GM04504 (cell line): ENCODE results near the gene MSL1.

Source experiments
- DNase-seq: peaks from one replicate; pipeline ENCODE4 v3.0.0-alpha.2; 2012; ENCODE audit warnings: low read depth

MSL1 gene, protein sequence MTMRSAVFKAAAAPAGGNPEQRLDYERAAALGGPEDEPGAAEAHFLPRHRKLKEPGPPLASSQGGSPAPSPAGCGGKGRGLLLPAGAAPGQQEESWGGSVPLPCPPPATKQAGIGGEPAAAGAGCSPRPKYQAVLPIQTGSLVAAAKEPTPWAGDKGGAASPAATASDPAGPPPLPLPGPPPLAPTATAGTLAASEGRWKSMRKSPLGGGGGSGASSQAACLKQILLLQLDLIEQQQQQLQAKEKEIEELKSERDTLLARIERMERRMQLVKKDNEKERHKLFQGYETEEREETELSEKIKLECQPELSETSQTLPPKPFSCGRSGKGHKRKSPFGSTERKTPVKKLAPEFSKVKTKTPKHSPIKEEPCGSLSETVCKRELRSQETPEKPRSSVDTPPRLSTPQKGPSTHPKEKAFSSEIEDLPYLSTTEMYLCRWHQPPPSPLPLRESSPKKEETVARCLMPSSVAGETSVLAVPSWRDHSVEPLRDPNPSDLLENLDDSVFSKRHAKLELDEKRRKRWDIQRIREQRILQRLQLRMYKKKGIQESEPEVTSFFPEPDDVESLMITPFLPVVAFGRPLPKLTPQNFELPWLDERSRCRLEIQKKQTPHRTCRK

DNA sequence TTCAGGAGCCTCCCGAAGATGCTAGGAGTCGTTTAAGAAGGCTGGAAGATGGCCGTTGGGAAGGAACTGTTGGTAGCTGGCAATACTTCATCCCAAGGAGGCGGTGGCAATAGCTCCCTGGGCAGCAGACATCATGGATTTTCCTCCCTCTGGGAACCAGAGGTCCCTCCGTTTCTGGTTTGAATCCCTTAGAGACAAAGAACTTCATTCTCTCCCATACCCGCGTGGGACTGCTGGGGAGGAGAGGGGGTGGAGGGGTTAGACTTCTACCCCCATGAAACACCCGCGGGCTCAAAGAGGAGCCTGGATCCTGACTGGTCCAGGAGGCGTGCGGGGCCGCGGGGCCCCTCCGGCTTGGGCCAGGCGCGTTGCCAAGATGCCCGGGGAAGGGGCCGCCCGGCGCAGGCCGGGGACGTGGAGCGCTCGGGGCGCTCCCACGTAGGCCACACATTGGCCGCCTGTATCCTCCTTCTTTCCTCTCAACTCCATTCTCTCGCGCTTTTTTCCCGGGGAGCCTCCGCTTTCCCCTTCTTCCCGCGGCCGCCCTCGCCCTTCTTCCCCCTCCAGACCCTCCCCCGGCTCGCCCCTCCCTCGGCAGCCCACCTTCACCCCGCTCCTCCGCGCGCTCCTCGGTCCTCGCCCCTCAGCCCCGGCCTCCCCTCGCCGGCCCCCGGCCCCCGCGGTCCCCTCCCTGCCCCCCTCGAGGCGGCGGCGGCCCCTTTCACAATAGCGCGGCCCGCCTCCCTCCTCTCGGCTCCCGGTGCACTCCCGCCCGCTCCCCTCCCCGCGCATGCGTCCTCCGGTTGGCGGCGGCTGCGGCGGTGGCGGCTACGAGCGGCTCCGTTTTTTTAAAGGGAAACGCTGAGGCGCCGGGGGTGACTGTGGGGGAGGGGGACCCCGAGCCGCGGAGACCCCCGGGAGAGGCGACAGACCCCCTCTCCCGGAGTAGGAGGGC lies at the start of gene MSL1:
MSL1 (plus strand) TSS at position 791 of the 955 bp plus-strand sequence. CDS start 642 bp downstream, outside the sequence.
- DNase-seq, result peak; percentile 67

DNA sequence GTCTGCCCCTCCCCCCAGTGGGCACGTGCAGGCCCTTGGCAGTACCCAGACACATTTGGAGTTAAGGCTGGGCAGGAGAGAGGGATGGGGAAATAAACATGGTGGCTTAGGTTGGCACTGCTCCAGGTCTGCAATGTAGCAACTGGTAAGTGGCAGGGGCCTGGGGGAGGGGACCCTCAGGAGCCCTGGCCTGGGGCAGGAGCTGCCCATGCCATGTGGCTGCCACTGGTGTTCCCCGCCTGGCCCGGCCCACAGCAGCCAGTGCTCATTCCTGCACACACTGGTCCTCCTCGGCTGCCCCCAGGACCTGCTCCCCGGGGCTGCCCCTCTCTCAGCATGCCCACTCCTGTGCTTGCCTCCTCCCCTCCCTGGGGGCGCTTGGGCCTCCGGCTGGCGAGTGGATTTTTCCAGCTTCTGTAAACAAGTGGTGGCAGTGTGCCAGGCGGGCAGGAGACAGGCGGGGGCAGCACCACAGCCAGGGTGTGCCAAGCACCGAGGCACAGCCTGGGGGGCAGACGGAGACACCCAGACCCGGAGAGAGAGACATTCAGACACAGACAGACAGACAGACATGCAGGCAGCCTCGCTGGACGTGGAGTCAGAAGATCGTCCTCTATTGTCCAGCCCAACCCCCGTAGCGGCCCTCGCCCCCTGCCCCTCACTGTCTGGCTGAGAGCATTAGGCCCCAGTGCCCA lies 49.6 kb upstream of the MSL1 start:
- DNase-seq, result no peak

DNA sequence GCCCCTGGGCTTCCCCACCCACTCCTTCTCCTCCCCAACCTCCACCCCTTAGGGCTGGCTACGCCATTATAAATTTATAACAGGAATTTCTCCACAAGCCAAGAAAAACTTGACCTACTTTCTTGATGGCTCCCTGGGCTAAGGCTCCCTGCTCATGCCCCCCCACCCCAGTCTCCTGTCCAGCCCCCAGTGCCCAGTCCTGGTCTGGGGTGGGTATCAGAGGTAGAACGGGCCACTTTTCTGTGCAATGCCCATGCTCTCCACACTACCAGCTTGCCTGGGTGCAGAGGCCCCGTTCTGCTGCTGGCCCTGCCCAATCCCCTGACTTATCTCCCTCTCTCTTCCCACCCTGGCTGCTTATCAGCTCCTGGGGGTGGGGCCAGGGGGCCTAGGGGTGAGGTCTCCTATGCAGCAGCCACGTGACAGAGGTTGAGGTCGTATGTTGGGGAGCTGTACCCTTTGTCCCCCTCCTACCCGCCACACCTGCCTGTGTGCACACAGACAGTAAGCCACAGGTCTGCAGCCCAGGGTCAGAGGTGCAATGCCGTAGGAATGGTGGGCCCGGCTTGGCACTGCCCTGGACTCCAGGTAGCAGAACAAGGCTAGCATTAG lies 48.9 kb upstream of the MSL1 start:
- no peak for DNase-seq

DNA sequence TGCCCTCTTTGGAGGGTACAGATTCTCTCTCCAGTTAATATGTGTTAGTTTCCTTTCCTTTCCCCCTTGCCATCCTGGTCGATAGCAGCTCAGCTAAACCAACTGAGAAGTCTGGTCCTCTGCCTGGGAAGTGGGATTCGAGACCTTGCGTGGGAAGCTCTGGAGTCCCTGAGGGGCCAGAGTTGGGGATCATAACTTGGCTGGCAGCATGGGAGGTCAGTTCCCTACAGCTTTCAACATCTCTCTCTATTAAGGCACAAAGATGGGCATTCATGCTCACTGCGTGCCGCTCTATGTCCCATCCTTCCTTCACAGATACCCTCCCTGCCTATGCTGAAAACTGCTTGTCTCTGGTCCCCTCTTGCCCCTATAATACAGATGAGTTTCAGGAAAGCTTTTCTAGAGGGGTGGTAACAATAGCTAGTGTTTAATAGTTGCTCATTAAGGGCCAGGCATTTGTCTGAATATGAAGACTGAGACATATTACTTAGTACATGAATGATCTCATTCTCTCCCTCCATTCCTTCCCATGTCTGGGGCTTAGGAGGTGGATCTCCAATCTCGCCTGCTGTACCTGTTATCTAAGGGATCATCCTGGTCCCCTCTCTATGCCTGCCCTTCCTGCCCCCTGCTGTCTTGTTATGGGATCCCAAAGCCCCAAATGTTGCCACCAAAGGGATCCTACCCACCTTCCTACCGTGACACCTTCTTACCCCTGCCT lies 48.2 kb upstream of the MSL1 start:
- DNase-seq, result no peak

DNA sequence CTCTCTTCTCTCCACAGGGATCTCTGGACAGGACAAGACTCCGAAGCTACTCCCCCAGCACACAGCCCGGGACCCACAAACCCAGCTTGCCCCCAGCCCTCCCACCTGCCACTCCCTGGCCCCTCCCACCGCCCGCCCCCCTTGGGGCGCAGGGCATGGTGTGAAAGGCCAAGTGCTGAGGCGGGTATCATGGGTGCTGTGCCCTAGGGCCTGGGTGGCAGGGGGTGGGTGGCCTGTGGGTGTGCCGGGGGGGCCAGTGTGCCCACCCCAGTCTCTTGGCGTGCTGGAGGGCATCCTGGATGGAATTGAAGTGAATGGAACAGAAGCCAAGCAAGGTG lies 47.6 kb upstream of the MSL1 start:
- DNase-seq, result no peak

DNA sequence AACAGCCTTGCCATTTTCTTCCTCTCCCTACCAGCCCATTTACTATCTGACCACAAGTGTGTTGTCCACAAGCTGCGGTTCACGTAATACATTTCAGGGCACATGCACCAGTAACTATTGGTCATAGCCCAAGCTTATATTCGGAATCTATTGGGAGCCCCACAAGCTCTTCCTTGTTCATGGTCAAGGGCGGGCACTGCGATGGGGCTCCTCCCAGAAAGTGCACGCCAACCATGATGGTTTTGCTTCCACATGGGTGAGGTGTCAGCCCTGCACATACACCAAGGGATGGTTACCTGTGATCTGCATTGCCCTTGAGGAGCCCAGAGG lies 46.9 kb upstream of the MSL1 start:
- DNase-seq, result no peak

DNA sequence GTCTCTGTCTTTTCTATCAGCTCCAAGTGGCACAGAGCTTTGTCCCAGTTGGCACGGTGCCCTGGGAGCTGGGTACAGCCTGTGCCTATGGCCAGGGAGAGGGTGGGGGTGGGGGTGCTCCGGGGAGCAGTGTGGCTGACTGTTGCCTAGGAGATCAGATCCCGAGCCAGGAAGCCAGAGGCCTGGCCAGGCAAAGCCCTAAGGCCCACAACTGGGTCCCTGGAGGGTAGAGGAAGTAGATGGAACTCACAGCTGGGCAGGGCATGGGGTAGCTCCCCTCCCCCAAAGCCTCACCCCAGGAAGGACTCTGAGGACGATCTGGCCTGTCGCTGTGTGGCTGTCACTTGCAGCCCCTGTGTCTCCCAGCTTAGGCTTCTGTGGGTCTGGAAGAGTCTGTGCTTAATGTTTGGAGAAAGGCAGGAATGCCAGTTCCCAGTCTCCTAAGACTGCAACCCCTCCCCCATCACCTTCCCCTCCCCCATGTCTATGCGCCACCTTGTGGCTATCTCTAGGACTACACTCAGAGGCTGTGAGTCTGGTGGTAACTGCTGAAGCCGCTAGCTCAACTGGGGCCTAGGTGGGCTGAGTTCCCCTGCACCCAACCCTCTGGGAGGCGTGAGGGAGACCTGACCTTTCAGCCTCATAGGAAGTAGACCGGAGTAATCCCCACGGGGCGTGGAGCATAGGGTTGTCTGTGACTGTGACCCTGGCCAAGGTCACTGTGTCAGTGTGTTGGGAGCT lies 46.4 kb upstream of the MSL1 start:
- no peak for DNase-seq

DNA sequence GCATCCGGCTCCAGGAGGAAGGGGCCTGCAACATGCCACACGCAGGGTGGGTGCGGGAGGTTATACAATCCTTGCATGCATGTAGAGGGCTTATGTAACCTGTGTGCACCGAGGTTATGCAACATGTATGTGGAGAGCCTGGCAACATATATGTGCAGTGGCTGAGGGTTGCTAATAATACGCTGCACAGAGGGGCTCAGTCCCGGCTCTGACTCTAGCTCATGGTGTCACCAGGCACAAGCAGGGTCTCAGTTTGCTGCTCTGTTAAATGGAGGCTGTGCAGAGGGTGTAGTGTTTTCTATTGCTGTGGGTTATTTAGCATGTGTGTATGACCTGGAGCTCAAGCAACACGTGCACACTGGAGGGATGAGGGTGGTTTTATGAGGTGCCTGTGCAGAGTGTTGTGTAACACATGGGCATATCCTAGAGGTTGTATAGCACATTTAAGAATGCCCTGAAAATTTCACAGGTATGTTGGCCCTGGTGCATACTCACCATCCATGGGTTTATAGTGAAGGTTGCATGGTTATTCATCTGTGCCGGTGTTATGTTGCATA lies 45.8 kb upstream of the MSL1 start:
- no peak for DNase-seq

DNA sequence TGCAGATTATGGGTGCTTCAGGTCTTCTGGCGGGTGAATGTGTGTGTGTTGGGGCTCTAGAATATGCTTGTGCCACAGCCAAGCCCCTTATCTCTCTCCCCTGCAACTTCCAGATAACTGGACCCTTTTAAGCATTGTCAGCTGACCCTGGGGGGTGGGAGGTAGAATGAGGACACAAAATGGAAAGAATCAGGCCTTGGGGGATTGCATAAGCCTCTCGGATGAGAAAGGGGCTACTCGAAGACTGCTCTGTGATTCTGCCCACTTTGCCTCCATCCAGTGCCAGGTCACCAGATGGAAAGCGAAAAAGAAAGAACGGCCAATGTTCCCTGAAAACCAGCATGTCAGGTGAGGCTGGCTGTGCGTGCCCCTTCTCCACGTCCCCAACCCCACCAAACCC lies 45.2 kb upstream of the MSL1 start:
- no peak for DNase-seq

DNA sequence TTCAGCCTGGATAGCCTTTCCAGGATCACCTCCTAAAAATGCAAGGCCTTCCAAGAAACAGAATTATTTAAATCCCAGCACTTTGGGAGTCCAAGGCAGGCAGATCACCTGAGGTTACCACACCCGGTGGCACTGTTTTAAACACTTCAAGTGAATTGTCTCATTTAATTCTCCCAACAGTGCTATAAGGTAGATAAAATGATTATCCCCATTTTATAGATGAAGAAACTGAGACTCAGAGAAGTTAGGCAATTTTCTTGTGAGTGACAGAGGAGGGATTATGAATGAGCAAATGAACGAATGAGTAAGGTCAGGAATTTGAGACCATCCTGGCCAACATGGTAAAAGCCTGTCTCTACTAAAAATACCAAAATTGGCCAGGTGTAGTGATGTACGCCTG lies 42.2 kb upstream of the MSL1 start:
- DNase-seq, result no peak

DNA sequence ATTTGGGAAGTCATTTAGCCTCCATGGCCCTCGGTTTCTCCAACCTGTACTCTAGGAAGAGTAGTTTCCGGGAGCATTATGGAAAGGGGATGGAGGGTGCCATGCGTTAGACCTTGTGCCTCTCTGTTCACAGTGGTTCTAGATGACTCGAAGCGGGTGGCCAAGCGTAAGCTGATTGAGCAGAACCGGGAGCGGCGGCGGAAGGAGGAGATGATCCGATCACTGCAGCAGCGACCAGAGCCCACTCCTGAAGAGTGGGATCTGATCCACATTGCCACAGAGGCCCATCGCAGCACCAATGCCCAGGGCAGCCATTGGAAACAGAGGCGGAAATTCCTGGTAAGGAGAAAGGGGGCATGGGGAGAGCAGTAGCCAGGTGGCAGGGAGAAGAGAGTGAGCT lies 37.3 kb upstream of the MSL1 start:
- DNase-seq, result no peak

DNA sequence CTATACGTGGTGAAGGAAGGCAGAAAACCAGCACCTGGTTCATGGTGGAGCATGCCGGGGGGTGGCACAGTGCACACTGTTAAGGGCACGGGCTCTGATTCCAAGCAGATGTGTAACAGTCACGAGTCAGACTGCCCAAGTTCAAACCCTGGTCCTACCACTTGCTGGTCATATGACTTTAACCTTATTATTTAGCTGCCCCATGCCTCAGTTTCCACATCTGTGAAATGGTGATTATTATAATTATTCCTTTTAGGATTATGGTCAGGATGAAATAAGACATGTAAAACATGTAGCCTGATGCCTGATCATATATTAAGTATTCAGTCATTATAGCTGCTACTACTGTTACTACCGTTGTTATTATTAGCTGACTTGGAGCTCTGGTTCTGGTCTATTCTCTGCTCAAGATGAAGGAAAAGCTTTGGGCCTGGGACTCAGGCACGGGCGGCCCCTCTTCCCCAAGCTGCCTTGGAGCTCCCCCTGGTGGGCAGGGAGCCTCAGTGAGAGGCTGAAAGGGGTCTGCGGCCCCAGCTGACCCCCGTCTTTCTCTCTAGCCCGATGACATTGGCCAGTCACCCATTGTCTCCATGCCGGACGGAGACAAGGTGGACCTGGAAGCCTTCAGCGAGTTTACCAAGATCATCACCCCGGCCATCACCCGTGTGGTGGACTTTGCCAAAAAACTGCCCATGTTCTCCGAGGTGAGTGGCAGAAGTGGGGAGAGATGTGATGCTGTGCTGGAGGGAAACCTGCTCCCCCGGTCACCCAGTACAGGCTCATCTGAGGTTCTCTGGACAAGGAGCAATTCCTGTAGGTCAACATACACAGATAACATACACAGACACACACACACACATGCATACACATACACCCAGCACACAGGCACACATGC lies 35.4 kb upstream of the MSL1 start:
- DNase-seq, result no peak

DNA sequence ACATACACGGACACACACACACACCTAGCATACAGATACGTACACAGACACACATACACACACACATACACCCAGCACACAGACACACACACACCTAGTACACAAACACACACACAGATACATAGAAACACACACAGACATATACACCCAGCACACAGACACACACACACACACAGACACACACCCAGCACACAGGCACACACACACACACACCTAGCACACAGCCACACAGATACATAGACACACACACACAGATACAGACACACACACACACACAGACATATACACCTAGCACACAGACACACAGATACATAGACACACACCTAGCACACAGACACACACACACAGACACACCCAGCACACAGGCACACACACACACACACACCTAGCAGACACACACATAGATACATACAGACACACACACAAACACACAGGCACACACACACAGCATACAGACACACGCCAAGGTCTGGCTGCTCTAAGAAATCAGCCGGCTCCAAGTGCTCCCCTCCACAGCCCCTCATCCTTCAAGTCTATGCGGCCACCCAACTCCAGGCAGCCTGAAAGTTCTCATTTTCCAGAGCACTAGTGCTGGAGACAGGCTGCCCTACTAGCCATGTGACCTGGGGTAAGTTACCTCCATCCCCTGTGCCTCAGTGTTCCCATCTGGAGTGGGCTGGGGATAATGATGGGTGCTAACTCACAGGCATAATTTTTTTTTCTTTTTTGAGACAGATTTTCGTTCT lies 34.5 kb upstream of the MSL1 start:
- no peak for DNase-seq

DNA sequence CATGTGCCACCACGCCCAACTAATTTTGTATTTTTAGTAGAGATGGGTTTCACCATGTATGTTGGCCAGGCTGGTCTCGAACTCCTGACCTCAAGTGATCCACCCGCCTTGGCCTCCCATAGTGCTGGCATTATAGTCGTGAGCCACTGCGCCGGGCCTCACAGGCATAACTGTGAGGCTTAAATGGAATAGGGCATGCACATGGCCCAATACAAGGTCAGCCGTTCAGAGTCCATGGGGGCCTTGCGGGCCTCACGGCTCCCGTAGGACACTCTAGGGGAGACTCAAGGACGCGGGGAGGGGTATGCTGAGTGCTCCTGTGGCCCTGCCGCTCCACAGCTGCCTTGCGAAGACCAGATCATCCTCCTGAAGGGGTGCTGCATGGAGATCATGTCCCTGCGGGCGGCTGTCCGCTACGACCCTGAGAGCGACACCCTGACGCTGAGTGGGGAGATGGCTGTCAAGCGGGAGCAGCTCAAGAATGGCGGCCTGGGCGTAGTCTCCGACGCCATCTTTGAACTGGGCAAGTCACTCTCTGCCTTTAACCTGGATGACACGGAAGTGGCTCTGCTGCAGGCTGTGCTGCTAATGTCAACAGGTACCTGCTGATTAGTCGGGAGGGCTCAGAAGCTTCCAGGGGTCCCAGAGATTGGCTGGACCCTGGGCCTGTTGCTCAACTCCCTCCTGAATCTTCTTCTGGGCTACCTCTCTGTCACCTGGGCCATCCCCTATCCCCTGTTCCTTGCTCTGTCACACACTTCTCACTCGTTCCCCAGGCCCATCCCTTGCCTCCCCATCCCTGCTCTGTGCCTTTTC lies 33.7 kb upstream of the MSL1 start:
- no peak for DNase-seq

DNA sequence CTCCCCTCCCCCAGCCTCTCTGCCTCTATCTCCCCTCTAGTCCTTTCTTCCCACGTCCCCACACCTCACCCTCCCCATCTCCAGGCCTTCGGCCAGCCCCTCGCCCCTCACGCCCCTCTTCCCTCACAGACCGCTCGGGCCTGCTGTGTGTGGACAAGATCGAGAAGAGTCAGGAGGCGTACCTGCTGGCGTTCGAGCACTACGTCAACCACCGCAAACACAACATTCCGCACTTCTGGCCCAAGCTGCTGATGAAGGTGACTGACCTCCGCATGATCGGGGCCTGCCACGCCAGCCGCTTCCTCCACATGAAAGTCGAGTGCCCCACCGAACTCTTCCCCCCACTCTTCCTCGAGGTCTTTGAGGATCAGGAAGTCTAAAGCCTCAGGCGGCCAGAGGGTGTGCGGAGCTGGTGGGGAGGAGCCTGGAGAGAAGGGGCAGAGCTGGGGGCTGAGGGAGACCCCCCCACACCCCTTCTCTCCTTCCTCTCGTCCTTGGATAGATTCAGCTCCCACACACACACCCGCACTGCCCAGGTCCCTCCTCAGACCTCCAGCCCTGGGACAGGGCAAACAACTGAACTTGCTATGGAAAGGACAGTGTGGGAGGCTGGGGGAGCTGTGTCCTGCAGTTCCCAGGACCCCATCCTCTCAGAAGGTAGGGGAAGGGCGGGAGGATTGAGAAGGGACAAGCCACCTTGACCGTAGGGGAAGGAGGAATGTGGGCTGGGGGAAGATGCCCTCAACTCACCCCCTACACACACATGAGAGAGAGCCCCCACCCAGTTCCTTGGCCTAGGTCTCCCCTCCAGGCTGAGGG lies 32.5 kb upstream of the MSL1 start:
- no peak for DNase-seq

DNA sequence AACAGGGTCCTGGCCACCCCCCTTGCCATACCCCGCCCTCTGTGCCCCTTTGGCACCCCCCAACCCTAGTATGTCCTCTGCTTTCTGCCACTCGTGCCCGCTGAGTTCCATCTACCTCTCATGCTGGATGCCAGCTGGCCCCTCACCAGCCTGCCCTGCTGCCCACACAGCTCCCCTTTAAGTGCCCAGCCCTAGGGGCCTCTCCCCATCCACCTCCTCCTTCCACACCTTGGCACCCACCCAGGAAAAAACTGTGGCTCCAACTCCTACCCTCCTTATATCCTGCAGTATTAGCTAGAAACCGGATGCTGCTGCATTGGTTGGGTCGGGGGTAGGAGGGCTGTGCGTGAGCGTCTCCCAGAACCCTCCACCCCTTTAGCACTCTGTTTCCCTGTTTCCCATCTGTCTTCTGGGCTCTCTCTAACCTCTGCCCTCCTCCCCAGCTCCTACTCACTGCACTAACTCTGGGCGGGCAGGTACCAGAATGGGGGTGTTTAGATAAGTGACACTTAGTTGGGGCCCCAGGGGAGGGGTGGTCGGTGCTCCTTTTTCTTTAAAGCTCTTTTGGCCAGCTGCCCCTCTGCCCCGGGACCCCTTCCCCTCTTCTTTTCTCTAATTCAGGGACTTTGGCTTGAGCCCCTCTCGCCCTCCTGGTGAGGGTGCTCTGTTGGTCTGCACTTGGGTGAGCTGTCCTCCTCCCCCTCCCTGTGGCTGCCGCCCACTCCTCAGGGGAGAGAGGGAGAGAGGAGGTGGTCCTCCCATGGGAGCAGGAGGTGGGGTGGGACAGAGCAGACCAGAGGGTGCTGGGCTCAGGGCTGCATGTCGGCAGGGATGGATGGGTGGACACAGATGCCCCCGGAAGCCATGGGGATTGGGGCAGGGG lies 31.3 kb upstream of the MSL1 start:
- DNase-seq, result no peak
